H54 (cell line): Measurements from ENCODE around the gene PTPRD.

ENCODE experiments used
- DNase-seq: peaks from one replicate; pipeline ENCODE4 v3.0.0; 2011; ENCODE audit warnings: low spot score, mixed read lengths; ENCODE audit not compliant: insufficient read length
- FAIRE-seq: peaks from 3 replicates; lab custom pipeline; 2011; peaks lifted over from hg19 to GRCh38; lab: Jason Lieb, UNC
- POLR2A ChIP-seq: IDR thresholded peaks from 2 replicates; pipeline ENCODE4 v1.6.1; 2011; ENCODE audit warnings: low read depth, mild to moderate bottlenecking, low read length

PTPRD gene

GRCh38 chr9:10612641-10613398 is at the start of gene PTPRD:
PTPRD (minus strand) TSS chr9:10613002.
- no peak for FAIRE-seq
- TF ChIP-seq POLR2A, result no peak
- DNase-seq, result peak; percentile 65

GRCh38 chr9:10661994-10662393 is 49.2 kb upstream of the PTPRD start:
- DNase-seq (no peak), FAIRE-seq (no peak)

GRCh38 chr9:10661376-10661775 is 48.6 kb upstream of the PTPRD start:
- no peak for DNase-seq
- no peak for FAIRE-seq
- TF ChIP-seq POLR2A, result no peak

More at GRCh38 chr9:10661994-10662393, 49.2 kb upstream of the PTPRD start:
- TF ChIP-seq POLR2A, result no peak

- DNase-seq (no peak), FAIRE-seq (no peak)
- no peak for TF ChIP-seq POLR2A
These were observed 38.2 kb upstream of the PTPRD start for GRCh38 chr9:10651012-10651411.

- FAIRE-seq, result no peak
- DNase-seq, result no peak
- TF ChIP-seq POLR2A, result no peak
These were observed 36.3 kb upstream of the PTPRD start for GRCh38 chr9:10649076-10649475.

- FAIRE-seq (no peak), DNase-seq (no peak)
- TF ChIP-seq POLR2A, result no peak
These were observed 21.0 kb upstream of the PTPRD start for GRCh38 chr9:10633785-10634184.

- no peak for TF ChIP-seq POLR2A
- DNase-seq (no peak), FAIRE-seq (no peak)
These were observed 1.5 kb upstream of the PTPRD start for GRCh38 chr9:10614196-10614800.

- FAIRE-seq, result no peak
- no peak for DNase-seq
- TF ChIP-seq POLR2A, result no peak
These were observed 617 bp upstream of the PTPRD start for GRCh38 chr9:10613419-10613818.

- no peak for FAIRE-seq
- no peak for DNase-seq
- no peak for TF ChIP-seq POLR2A
These were observed 7.4 kb downstream of the PTPRD start for GRCh38 chr9:10605388-10605787.

GRCh38 chr9:10604927-10605326 is 7.9 kb downstream of the PTPRD start:
- DNase-seq, result no peak

GRCh38 chr9:10597801-10598200 is 15.0 kb downstream of the PTPRD start:
- no peak for FAIRE-seq
- DNase-seq, result no peak
- no peak for TF ChIP-seq POLR2A

More at GRCh38 chr9:10604927-10605326, 7.9 kb downstream of the PTPRD start:
- FAIRE-seq, result no peak
- no peak for TF ChIP-seq POLR2A

GRCh38 chr9:10594482-10594881 is 18.3 kb downstream of the PTPRD start:
- DNase-seq (no peak), FAIRE-seq (no peak)
- TF ChIP-seq POLR2A, result no peak

GRCh38 chr9:10586407-10586806 is 26.4 kb downstream of the PTPRD start:
- FAIRE-seq (no peak), DNase-seq (no peak)
- no peak for TF ChIP-seq POLR2A

GRCh38 chr9:10571699-10572098 is 41.1 kb downstream of the PTPRD start:
- DNase-seq, result no peak
- no peak for TF ChIP-seq POLR2A
- FAIRE-seq, result no peak

- TF ChIP-seq POLR2A, result no peak
- FAIRE-seq (no peak), DNase-seq (no peak)
These were observed 46.0 kb downstream of the PTPRD start for GRCh38 chr9:10566848-10567247.
